HEK293 (cell line): Measurements from ENCODE around the gene TUBB3.

Source experiments
- CTCF ChIP-seq: fragments of 450-650 bp; formaldehyde crosslinking; IDR thresholded peaks from 2 replicates; pipeline ENCODE4 v1.5.1; 2016; ENCODE audit warnings: missing biosample characterization, missing genetic modification characterization
- ZFP41 ChIP-seq: fragments of 450-650 bp; formaldehyde crosslinking; IDR thresholded peaks from 2 replicates; pipeline ENCODE4 v1.5.1; 2016; ENCODE audit warnings: missing biosample characterization, missing genetic modification characterization, borderline replicate concordance
- ZNF138 ChIP-seq: fragments of 450-650 bp; formaldehyde crosslinking; IDR thresholded peaks from 2 replicates; pipeline ENCODE4 v1.5.1; 2016; ENCODE audit warnings: missing biosample characterization, missing genetic modification characterization, borderline replicate concordance
- ZNF221 ChIP-seq: fragments of 450-650 bp; formaldehyde crosslinking; IDR thresholded peaks from 2 replicates; pipeline ENCODE4 v1.5.1; 2017; ENCODE audit warnings: missing biosample characterization, missing genetic modification characterization, borderline replicate concordance
- ZNF621 ChIP-seq: fragments of 450-650 bp; formaldehyde crosslinking; IDR thresholded peaks from 2 replicates; pipeline ENCODE4 v1.5.1; 2017; ENCODE audit warnings: missing biosample characterization, missing genetic modification characterization

GRCh38 chr16:89911375-89911774 lies 11.8 kb upstream of the TUBB3 start:
- no peak for TF ChIP-seq ZNF621 (tag by site-specific recombination)
- no peak for TF ChIP-seq ZNF138
- TF ChIP-seq ZFP41, result no peak
- no peak for TF ChIP-seq CTCF (tag by site-specific recombination)
- TF ChIP-seq ZNF221 (tag by site-specific recombination), result no peak
